NT2/D1 (cell line): ENCODE results near the gene TPX2.

ENCODE experiments used
- SUZ12 ChIP-seq: IDR thresholded peaks from 2 replicates; pipeline ENCODE4 v1.6.1; 2011; ENCODE audit not compliant: insufficient read length, insufficient read depth; ENCODE audit errors: extremely low read depth
- YY1 ChIP-seq: IDR thresholded peaks from 2 replicates; pipeline ENCODE4 v1.6.1; 2011; ENCODE audit not compliant: insufficient read length, insufficient read depth
- ZNF274 ChIP-seq: IDR thresholded peaks from 2 replicates; pipeline ENCODE4 v1.6.1; 2011; ENCODE audit warnings: mild to moderate bottlenecking, low read depth, low read length

GRCh38 chr20:31843288-31843687 lies 104.2 kb downstream of the TPX2 start:
- TF ChIP-seq YY1 (no peak), ZNF274 (no peak), SUZ12 (no peak)
